Stimulated activated CD8-positive, alpha-beta memory T cell treated with anti-CD3 and anti-CD28 coated beads, Interleukin-12 subunit alpha, Interleukin-12 subunit beta, amount 100 ng/mL, for 1 hour (primary cell): ENCODE results near the gene CRYBB2.
"Not testable (repeated sequence)": the region's sequence is repeated elsewhere in the genome, so short reads cannot be mapped to it uniquely, and the experiment has no call there.

Experiments
- DNase-seq: peaks from one replicate; pipeline ENCODE4 v3.0.0-alpha.2; 2020; ENCODE audit warnings: low read depth

Gene CRYBB2

GRCh38 chr22:25199731-25200520 lies 19.5 kb upstream of the CRYBB2 start, which contains the start of gene CRYBB3:
Gene CRYBB3 (plus strand): TSS chr22:25199858. CDS start chr22:25201397, 1,539 bp downstream.
- DNase-seq, result no peak

- DNase-seq, result no peak
These were observed 18.5 kb upstream of the CRYBB2 start for GRCh38 chr22:25200967-25201366.

GRCh38 chr22:25201557-25202273 lies 17.7 kb upstream of the CRYBB2 start:
- no peak for DNase-seq

GRCh38 chr22:25202290-25202921 lies 17.0 kb upstream of the CRYBB2 start:
- peak; percentile 4 for DNase-seq

- DNase-seq, result no peak
These were observed 16.4 kb upstream of the CRYBB2 start for GRCh38 chr22:25203082-25203481.

GRCh38 chr22:25204547-25204946 lies 14.9 kb upstream of the CRYBB2 start:
- not testable (repeated sequence) for DNase-seq

- no peak for DNase-seq
These were observed 13.6 kb upstream of the CRYBB2 start for GRCh38 chr22:25205847-25206246.

GRCh38 chr22:25206998-25207397 lies 12.4 kb upstream of the CRYBB2 start:
- no peak for DNase-seq

GRCh38 chr22:25207553-25208157 lies 11.8 kb upstream of the CRYBB2 start:
- no peak for DNase-seq

GRCh38 chr22:25208328-25208727 lies 11.1 kb upstream of the CRYBB2 start:
- no peak for DNase-seq

GRCh38 chr22:25208743-25209505 lies 10.5 kb upstream of the CRYBB2 start:
- DNase-seq, result no peak

- no peak for DNase-seq
These were observed 8.6 kb upstream of the CRYBB2 start for GRCh38 chr22:25210793-25211192.

- no peak for DNase-seq
These were observed 7.1 kb upstream of the CRYBB2 start for GRCh38 chr22:25212337-25212736.

GRCh38 chr22:25213221-25213620 lies 6.2 kb upstream of the CRYBB2 start:
- DNase-seq, result no peak

- DNase-seq, result no peak
These were observed 3.2 kb upstream of the CRYBB2 start for GRCh38 chr22:25216230-25216629.

GRCh38 chr22:25219948-25220442 lies 556 bp downstream of the CRYBB2 start:
- DNase-seq, result no peak

- DNase-seq, result no peak
These were observed 2.4 kb downstream of the CRYBB2 start for GRCh38 chr22:25221790-25222189.

GRCh38 chr22:25223269-25223850 lies 3.9 kb downstream of the CRYBB2 start:
- no peak for DNase-seq

- no peak for DNase-seq
These were observed 9.4 kb downstream of the CRYBB2 start for GRCh38 chr22:25228822-25229221.

GRCh38 chr22:25230760-25231159 lies 11.3 kb downstream of the CRYBB2 start:
- not testable (repeated sequence) for DNase-seq

GRCh38 chr22:25232301-25232700 lies 12.9 kb downstream of the CRYBB2 start:
- no peak for DNase-seq
